Vagina (tissue), 2 donors: ENCODE data around the gene DNM2.

Source experiments
- POLR2A ChIP-seq, 2 donors: fragments of 450-650 bp; IDR thresholded peaks; one replicate each; pipeline ENCODE4 v1.6.1; 2017; ENCODE audit warnings: antibody characterized with exemption in 2 of 2, mild to moderate bottlenecking in 2 of 2, moderate library complexity in 2 of 2
- POLR2AphosphoS5 ChIP-seq, 2 donors: sonication (generic); formaldehyde crosslinking; IDR thresholded peaks; one replicate each; pipeline ENCODE4 v1.9.0; 2017; ENCODE audit warnings: antibody characterized with exemption in 2 of 2, mild to moderate bottlenecking in 2 of 2, low read depth in 1 of 2; ENCODE audit not compliant: insufficient read depth in 1 of 2
- TF ChIP-seq, protein P1 (sequence below), 3 experiments: fragments of 450-650 bp in 2 of 3; fragments of 200-600 bp in 1 of 3; sonication (generic) in 1 of 3; IDR thresholded peaks; one replicate each; pipeline ENCODE4 v1.5.1; 2017 to 2019; ENCODE audit warnings: antibody characterized with exemption in 3 of 3, mild to moderate bottlenecking in 2 of 3, moderate library complexity in 2 of 3

DNA sequence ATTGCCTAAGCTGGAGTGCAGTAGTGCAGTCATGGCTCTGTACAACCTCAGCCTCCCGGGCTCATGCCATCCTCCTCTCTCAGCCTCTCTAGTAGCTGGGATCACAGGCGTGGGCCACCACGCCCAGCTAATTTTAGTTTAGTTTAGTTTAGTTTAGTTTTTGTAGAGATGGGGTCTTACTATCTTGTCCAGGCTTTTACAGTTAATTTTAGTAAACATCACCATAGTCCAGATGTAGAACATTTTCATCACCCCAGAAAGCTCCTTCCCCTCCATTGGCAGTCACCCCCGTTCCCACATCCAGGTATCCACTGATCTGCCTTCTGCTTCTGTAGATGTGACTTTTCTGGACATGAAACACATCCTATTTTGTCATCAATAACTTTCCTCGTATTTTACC lies 41.1 kb downstream of the DNM2 start:
- TF ChIP-seq, protein P1, sequence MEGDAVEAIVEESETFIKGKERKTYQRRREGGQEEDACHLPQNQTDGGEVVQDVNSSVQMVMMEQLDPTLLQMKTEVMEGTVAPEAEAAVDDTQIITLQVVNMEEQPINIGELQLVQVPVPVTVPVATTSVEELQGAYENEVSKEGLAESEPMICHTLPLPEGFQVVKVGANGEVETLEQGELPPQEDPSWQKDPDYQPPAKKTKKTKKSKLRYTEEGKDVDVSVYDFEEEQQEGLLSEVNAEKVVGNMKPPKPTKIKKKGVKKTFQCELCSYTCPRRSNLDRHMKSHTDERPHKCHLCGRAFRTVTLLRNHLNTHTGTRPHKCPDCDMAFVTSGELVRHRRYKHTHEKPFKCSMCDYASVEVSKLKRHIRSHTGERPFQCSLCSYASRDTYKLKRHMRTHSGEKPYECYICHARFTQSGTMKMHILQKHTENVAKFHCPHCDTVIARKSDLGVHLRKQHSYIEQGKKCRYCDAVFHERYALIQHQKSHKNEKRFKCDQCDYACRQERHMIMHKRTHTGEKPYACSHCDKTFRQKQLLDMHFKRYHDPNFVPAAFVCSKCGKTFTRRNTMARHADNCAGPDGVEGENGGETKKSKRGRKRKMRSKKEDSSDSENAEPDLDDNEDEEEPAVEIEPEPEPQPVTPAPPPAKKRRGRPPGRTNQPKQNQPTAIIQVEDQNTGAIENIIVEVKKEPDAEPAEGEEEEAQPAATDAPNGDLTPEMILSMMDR (IDR thresholded peaks at IDR 0.05) = no peak
- no peak for TF ChIP-seq POLR2A (IDR thresholded peaks at IDR 0.05)
- no peak for TF ChIP-seq POLR2AphosphoS5 (IDR thresholded peaks at IDR 0.05; ENCODE audit: insufficient read depth in 1 of 2, low read depth in 1 of 2)
